HepG2 (cell line): ENCODE measurements around the gene UBL4B. TPM values are rescaled to one million over a fixed set of nuclear protein-coding genes. Genes with fewer than 3 reads are reported as not detected.

Source experiments
- HMGXB4 ChIP-seq, 2 experiments: sonication (generic) in 1 of 2; formaldehyde crosslinking in 1 of 2; IDR thresholded peaks; 2 replicates each; pipeline versions ENCODE4 v1.4.0 to v1.6.1; 2018 to 2020; ENCODE audit warnings: missing genetic modification reagents in 2 of 2, borderline replicate concordance in 1 of 2, low read depth in 1 of 2, mild to moderate bottlenecking in 1 of 2, missing biosample characterization in 1 of 2
- HNRNPLL ChIP-seq: fragments of 200-400 bp; formaldehyde crosslinking; IDR thresholded peaks from 2 replicates; pipeline ENCODE4 v1.6.1; 2017; ENCODE audit warnings: mild to moderate bottlenecking, low read depth, low read length; ENCODE audit not compliant: poor library complexity, severe bottlenecking
- HNRNPUL1 ChIP-seq: fragments of 200-400 bp; formaldehyde crosslinking; IDR thresholded peaks from 2 replicates; pipeline ENCODE4 v1.6.1; 2017; ENCODE audit warnings: low read depth, mild to moderate bottlenecking, low read length, moderate library complexity
- MAX ChIP-seq: IDR thresholded peaks from 2 replicates; pipeline ENCODE4 v1.6.1; 2012; ENCODE audit warnings: inconsistent platforms
- MIER3 ChIP-seq: IDR thresholded peaks from 2 replicates; pipeline ENCODE4 v1.6.1; 2016; ENCODE audit warnings: missing compliant biosample characterization, borderline replicate concordance
- POLR2AphosphoS2 ChIP-seq: IDR thresholded peaks from 2 replicates; pipeline ENCODE4 v1.6.1; 2011; ENCODE audit warnings: low read depth, low read length, improper control_type of control experiment
- ZNF276 ChIP-seq: sonication (generic); formaldehyde crosslinking; IDR thresholded peaks from 2 replicates; pipeline ENCODE4 v1.4.0; 2020; ENCODE audit warnings: mild to moderate bottlenecking, low read depth, missing genetic modification reagents
- ZNF891 ChIP-seq: sonication (generic); formaldehyde crosslinking; IDR thresholded peaks from 2 replicates; pipeline ENCODE4 v1.5.0; 2020; ENCODE audit warnings: mild to moderate bottlenecking, missing genetic modification reagents
- polyA plus RNA-seq, 8 experiments: library from polyadenylated mRNA; depleted of rRNA in 3 of 8; stranded (reverse) in 7 of 8; unstranded in 1 of 8; fragments of >200 nt; fragmentation: Illumina TruSeq in 4 of 8; extraction: Trizol in 4 of 8; gene quantifications; 2 replicates each; pipeline versions ENCODE4 v1.2.1 to v1.2.3, GENCODE V29; 2011 to 2016; ENCODE audit warnings: low read depth in 4 of 8, missing spikeins in 1 of 8, mixed read lengths in 1 of 8; ENCODE audit not compliant: insufficient read depth in 1 of 8
- total RNA-seq, 5 experiments: library from RNA; depleted of rRNA; stranded (reverse); fragments of >200 nt; fragmentation: Illumina TruSeq; extraction: Trizol; gene quantifications; 2 replicates each; pipeline ENCODE4 v1.2.3, GENCODE V29; 2016; ENCODE audit warnings: low read depth in 1 of 5

Gene UBL4B
- total and polyA plus RNA-seq, 2 of the 13 experiments (the other 11 are each of a cell fraction or from before 2014, with no cell fraction given), result not detected

GRCh38 chr1:110106013-110106941 lies 6.0 kb upstream of the UBL4B start (continued):
- no peak for TF ChIP-seq POLR2AphosphoS2
- TF ChIP-seq ZNF276 (CRISPR knock-in tag), result no peak
- TF ChIP-seq HNRNPLL, result no peak
- no peak for TF ChIP-seq HNRNPUL1
- TF ChIP-seq ZNF891, result no peak
- TF ChIP-seq MIER3 (CRISPR knock-in tag), result no peak
- 0 out of 2 replicates have a peak, but pooled peaks have one; percentile 13 for TF ChIP-seq MAX
- TF ChIP-seq HMGXB4 (CRISPR knock-in tag; IDR thresholded peaks at IDR 0.05; ENCODE audit: borderline replicate concordance in 1 of 2, low read depth in 1 of 2), result peak in 1 of 2 experiments; percentile 35; a peak in 1 of 4 replicates
